ENCODE results near the gene ZNF683.
A peak's percentile ranks its signal among the peaks of the same experiment; 100 is the strongest.
"Not testable (repeated sequence)": the region's sequence is repeated elsewhere in the genome, so short reads cannot be mapped to it uniquely, and the experiment has no call there.

The ZNF683 gene

DNA sequence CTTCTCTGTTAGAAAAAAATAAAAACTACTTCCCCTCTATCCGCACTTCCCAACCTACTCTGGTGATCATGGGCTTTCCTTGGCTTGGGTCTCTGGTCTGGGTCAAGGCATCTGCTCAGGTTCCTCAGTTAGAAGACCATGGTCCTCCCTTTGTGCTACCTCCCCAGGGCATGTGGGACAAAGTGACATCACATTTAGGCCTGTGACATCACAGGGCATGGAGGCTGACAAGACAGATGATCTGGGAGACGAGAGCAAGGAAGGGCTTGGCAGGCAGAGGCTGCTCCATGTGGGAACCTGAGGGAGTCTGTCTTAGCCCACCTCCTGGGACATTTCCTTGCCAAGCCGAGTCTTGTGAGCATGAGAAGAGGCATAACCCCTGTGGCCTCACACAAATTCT lies at the start of gene ZNF683:
TSS of gene ZNF683 (minus strand) at position 140 of the 400 bp plus-strand sequence. CDS start 4,179 bp downstream, outside the sequence.
- not testable (repeated sequence) for DNase-seq

DNA sequence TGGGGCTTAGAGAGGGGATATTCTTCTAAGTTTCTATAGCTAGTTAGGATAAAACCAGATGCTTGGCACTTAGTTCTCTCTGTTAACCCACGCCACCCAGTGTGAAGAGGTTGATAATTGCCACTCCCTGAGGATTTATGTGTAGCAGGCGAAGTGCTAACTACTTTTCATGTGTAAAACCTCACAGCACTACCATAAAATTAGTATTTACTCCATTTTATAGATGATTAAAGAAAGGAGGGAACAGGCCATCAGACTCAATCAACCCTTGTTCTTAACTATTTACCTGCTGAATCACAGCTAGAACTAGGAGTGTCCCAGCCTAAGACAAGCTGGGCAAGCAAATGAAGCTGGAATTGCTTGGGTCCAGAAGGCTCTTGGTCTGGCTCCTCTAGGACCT lies 46.9 kb upstream of the ZNF683 start:
- DNase-seq = no peak

DNA sequence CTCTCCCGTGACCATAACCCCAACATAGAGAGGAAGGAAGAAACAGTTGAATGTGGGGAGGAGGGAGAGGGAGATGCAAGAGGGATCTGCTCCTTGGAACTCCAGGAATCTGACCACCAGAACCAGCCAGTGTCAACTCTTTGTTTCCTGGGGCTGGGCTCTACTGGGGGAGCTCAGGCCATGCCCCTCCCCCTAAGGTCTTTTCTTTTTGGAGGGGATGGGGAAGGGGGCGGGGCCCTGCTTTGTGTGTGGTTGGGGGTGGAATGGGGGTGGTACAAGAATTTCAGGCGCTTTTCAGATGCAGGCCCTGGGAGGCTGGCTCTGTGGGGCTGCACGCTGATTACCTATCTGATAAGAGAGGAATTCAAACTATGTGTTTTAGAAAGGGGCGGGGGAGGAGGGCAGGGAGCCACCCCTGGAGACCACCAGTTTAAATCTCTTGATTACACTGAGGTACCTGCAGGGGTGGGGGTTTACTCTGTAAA lies 46.4 kb upstream of the ZNF683 start:
- no peak for DNase-seq

DNA sequence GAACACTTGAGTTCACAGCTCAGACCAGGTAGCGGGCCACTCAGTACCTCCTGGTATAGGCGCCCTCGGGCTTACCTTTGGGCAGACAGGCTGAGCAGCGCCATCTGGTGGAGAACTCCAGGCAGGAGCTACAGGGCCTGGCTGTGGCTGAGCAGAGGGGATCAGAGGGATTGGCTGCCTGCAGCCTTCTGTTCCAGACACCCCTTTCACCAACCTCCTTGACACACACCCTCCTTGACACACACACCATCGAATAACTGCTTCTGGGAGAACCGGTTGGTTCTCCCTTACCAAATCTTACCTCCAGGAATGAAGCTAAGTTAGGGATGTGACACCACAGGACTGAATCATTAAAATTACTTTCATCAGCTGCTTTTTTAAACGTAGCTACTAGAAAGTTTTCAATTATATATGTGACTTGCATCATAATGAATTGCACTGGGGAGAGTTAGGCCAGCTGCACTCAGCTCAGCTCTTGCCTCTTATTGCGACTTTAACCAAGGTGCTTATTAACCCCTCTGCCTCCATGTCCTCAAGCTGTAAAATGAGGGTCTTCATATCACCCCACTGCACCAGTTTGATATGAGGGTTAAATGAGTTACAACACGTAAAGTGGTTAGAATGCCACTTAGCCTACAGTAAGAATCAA lies 44.7 kb upstream of the ZNF683 start:
- peak; percentile 75 for DNase-seq

DNA sequence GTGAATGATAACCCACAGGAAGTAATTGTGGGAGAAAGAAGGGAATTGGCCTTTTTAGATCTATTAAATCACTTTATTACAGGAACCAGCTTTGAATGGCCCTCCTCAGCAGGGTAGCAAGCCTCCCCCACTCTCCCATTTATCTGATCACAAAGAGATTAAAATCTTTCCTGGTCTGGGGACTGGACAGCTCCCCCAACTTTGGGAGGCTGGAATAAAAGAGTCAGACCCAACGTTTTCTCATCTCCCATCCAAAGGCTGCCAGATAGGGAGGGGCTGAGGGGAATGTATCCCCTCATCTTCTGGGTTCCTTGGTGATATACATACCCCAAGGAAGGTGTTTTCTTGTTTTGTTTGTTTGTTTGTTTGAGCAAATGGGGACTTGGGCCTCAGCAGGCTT lies 40.5 kb upstream of the ZNF683 start:
- DNase-seq = no peak

DNA sequence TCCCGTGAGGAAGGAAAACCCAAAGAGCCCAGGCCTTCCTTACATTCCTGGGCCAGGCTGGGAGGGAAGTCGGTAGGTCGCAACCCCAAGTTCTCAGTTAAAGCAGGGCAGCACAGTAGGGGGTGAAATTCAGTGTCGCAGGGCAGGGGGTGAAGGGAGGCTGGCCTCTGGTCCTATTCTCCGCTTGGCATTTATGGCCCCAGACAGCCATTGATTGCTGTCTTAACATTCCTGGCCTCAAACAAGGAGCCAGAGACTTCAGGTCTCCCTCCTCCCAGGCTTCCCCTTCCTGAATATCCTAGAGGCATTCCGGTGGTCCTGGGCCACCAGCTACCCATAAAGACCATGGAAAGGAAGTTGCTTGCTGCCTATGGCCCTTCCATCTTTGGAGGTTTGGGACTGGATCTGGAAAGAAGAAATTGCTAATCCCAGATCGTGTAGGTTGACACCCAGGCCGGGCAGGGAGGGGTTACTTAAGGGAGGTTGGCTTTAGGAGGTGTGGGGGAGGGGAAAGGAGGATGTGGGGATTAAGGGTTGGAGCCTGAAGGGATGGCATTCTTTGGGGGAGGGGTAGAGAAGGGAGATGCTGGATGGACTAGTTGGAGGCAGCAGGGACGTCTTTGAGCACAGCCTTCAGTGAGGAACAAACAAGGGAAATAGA lies 39.8 kb upstream of the ZNF683 start:
- DNase-seq = no peak

DNA sequence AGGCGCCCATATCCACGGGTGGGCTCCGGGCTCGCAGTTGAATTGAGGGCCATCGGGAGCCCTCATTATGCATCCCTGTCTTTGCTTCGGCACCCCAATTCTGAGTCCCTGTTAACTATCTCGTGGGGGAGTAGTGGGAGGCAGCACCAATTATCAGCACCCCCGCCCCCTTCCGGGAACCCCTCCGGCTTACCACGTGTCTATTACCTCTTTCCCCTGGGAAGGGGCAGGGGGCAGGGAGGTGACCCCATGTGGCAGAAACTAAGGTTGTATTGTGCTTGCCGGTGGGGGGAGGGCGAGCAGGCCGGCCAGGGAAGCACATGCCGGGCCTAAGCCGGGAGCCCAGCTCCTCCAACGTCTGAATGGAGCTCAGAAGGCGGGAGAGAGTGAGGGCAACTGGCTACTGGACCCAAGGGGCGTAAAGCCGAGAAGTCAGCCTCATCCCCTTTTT lies 39.1 kb upstream of the ZNF683 start:
- DNase-seq = no peak

DNA sequence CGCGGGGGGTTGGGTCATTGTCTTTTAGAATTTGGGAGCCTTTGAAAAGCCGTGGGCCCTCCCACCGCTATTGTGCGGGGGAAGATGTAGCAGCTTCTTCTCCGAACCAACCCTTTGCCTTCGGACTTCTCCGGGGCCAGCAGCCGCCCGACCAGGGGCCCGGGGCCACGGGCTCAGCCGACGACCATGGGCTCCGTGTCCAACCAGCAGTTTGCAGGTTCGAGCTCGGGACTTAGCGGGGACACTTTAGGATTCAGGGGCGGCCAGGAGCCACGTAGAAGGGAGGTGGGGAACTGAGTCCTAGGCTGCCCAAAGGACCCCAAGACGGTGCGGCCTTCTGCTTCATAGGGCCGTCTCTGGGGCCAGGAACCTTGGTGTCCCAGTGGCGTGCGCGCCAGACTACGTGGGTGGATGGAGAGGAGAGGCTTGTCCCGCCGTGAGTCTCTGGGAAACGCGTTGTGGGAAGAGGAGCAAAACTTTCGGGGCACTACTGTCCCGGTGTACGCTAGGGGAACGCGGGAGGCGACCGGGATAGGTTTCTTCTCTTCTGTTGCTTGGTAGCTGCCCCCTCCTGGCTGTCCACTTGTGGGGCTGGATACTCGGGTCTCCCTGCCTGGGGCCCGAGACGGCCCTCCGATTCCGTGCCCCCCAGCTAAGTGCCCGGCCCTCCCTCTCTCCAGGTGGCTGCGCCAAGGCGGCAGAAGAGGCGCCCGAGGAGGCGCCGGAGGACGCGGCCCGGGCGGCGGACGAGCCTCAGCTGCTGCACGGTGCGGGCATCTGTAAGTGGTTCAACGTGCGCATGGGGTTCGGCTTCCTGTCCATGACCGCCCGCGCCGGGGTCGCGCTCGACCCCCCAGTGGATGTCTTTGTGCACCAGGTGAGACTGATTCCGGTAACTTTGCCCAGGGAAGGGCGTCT lies 38.4 kb upstream of the ZNF683 start, which contains the start of gene LIN28A:
TSS of gene LIN28A (plus strand) at position 112 of the 918 bp plus-strand sequence. CDS start at position 187, 75 bp downstream.
- DNase-seq = no peak

DNA sequence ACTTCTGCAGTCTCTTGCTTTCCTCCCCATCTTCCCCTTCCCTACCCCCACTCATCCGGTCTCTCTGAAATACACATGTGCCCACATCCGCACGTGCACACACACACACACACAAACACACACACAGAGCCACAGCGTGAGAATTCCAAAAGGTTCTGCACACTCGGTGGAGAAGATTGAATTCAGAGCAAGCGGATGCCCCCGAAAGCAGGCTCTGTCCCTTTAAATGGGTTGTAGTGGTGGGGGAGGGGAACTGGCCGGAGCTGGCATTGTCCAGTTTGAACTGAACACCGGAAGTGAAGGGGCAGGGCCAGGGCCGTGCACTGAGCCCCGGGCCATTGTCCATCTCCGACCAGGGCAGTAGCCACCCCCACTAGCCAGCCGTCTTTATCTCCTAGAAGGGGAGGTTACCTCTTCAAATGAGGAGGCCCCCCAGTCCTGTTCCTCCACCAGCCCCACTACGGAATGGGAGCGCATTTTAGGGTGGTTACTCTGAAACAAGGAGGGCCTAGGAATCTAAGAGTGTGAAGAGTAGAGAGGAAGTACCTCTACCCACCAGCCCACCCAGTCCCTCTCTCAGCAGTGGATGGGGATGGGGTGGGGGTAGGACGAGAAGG lies 36.7 kb upstream of the ZNF683 start:
- DNase-seq = no peak

DNA sequence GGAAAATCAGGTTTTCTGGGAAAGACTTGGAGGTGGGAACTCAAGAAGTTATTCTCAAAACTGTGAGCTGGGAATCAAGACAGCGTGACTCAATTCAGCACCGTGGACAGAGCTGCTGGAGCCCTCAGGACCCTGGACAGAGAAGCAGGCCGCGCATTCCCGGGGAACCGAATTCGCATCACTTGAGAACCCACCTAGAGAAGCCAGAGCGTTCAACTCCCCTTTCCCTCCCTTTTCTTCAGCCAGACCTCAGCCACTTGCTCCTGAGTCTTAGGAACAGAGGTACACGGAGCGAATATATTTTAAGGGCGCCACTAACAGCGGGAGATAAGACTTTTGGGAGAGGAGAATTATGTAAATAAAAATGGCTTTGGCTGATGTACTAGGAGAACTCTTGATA lies 36.1 kb upstream of the ZNF683 start:
- no peak for DNase-seq

DNA sequence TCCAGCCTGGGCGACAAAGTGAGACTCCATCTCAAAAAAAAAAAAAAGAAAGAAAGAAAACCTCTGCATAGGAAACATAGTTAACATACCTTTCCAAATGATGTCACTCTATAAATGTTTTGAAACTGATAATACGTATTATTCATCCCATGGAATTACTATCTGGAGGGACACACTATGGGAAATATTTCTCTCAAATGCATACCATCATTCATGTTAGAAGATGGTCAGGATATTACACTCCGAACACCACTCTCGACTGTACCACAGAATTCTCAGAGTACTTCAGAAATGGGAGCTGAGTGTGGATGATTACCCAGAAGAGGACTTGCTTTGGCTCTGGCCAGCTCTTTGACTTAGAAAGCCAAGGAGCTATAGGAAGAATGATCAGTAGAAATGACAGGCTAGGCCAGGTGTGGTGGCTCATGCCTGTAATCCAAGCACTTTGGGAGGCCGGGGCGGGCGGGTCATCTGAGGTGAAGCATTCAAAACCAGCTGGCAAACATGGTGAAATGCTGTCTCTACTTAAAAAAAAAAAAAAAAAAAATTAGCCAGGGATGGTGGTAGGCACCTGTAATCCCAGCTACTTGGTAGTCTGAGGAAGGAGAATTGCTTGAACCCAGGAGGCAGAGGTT lies 32.8 kb upstream of the ZNF683 start:
- DNase-seq = no peak

DNA sequence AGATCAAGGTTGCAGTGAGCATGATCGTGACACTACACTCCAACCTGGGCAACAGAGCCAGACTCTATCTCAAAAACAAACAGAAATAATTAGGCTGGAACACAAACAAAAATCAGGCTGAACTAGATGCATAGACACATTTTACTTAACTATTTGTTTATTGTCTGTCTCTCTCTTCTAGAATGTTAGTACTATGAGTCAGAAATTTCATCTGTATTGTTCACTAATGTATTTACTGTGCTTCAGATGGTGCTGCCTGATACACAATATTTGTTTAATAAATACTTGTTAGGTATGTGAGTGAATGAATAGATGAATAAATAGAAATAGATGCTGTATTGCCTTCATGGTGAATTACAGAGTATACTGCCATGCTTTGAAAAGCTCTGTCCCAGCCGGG lies 32.1 kb upstream of the ZNF683 start:
- no peak for DNase-seq

DNA sequence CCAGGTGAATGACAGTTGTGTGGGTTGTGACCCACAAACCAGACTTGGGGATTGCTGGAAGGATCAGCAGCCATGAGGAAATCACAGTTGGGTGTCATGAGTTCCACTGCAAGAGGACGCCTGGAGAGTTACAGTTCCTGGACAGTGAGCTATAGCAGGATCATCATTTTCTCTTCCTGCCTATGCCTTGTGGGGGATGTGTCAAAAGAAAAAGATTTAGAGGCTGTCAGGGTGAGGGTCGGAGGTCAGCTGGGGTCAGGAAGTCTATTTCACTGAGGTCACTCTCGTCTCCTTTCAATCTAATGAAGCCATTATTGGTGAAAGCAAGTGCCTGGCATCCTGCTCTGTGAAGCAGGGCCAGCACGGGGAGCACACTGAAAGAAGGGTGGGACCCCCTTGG lies 31.1 kb upstream of the ZNF683 start:
- DNase-seq = no peak

DNA sequence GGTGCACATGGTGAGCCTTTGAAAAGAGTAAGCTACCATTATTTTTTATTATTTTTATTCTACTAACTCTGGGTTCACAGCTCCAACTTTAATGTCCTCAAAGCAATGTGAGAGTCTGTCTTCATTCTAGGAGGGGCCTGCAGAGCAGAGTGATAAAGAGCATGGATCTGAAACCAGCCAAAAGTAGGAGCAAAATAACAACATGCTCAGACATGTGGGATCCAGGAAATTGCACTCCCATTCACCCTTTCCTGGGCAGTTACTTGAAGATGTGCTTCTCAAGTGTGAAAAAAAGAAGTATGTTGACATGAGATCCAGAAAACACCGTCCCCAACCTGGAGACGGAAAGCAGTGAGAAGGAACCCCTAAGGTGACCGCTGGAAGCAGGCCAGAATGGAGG lies 29.3 kb upstream of the ZNF683 start:
- DNase-seq = no peak

DNA sequence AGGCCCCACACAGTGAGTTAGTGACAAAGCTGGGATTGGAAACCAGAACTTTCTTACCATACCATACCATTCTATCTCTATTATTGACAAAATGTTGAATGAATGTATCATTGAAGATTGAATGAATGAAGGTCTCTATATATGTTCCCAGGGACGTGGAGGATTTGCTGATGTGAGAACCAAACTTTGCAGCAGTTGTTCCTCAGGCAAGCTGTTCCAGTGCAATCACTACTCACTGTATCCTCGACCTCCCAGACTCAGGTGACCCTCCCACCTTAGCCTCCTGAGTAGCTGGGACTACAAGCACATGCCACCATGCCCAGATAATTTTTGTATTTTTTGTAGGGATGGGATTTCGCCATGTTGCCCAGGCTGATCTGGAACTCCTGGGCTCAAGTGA lies 26.5 kb upstream of the ZNF683 start:
- no peak for DNase-seq

DNA sequence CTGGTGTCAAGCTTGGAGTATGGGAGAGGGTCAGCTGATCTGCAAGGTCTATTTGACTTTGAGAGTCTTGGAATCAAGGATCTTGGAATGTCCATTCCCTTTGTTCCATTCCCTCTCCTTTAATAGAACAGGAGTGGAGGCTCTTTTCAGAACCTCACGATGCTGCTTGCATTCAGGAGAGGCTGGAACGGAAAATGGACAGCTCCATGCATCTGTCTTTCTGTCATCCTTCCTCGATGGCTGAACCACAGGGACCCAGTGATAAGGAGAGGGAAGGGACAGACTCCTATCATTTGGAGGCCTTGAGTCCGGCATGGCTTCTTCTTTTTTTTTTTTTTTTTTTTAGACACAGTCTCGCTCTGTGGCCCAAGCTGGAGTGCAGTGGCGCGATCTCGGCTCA lies 23.2 kb upstream of the ZNF683 start:
- no peak for DNase-seq

DNA sequence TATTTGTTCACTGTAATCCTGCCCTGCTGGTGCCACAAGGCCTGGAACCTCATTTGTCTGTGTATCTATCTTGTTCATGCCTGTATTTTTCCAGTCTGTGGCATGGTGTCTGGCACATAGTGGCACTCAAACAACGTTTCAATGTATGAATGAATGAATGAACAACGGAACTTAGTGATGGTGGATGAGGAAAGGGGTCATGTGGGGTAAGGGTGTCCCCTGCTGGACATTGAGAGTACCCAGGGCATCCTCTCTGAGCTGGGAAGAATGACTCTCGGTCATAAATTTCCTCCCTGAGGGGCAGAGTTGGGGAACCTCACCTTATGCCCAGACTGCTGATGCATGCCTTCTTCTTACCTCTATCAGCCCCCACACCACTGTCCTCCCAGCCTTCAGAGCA lies 18.9 kb upstream of the ZNF683 start:
- peak; percentile 3 for DNase-seq

DNA sequence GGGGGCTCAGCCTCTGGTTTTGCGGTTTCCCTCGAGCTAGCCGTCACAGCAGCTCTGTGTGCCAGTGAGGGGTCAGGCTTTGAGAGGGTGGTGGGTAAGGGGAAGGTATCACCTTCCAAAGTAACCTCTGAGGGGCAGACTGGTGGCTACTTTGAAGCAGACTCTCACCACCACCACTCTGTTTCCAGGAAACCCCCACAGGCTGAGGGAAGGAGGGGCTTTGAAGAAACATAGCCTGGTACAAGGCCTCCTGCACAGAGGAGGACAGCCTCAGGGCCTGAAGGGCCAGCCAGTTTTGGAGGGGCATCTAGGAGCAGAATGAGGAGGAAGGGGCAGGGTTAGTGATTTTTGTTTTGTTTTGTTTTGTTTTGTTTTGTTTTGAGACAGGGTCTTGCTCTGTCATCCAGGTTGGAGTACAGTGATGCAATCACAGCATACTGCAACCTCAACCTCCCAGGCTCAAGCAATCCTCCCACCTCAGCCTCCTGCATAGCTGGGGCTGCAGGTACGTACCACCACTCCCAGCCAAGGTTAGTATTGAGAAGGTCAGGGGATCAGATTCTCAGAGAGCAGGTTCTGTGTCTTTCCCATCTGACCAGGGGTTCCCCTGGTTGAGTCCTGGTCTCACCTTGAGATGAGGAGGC lies 17.2 kb upstream of the ZNF683 start:
- no peak for DNase-seq

DNA sequence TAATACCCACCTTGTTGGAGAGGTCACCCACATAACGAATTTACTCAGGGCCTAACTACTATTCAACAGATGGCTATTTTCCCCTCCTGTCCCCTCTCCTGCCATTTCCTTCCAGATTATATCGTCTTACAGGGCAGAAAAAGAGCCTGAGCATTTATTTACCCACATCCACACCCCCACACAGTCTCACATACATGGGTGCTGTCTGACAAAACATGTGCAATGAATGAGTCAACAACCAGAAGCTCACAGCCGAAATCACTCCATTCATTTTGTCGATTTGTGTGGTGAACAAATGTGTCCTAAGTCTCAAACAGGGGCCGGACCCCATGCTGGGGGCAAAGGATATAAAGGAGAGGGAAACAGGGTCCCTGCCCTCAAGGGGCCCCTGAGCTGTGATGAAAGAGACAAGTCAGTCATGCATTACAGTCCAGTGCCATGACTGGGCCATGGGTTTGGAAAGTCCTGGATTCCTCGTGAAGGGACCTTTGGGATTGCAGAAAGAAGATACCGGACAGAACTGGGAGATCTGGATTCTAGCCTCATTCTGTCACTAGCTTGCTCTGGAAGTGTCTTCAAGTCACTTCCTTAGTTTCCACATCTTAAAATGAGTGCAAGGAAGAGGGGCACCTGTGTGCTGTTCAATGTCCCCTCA lies 16.4 kb upstream of the ZNF683 start:
- DNase-seq = no peak

DNA sequence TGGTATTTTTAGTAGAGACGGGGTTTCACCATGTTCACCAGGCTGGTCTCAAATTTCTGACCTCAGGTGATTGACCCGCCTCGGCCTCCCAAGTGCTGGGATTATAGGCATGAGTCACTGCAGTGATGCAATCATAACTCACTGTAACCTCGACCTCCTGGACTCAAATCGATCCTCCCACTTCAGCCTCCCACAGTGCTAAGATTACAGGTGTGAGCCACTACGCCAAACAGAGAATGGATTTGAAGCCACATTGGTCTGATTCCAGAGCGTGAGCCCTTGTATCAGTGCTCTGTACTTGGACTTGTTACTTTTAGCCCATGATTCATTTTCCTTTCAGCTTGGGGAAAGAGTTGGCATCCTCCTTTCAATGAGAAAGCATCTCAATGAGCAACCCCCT lies 14.9 kb upstream of the ZNF683 start:
- no peak for DNase-seq

DNA sequence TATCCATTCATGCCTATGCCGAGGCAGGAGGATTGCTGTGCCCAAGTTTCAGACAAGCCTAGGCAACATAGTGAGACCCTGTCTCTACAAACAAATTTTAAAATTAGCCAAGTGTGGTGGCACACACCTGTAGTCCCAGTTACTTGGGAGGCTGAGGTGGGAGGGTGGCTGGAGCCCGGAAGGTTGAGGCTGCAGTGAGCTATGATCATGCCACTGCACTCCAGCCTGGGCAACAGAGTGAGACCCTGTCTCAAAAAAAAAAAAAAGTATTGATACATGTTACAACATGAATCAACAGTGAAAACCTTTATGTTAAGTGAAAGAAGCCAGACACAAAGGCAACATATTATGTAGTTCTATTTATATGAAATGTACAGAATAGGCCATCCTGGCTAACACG lies 12.5 kb upstream of the ZNF683 start:
- DNase-seq = not testable (repeated sequence)

Data from NCI-H345 (cell line).